Liver (tissue), 3 donors: ENCODE results near the gene TMSB4X.

ENCODE experiments used
- ATF3 ChIP-seq: IDR thresholded peaks from 2 replicates; pipeline ENCODE4 v1.6.1; 2016; ENCODE audit warnings: antibody characterized with exemption
- CTCF ChIP-seq: fragments of 150-350 bp; IDR thresholded peaks from 2 replicates; pipeline ENCODE4 v1.5.1; 2017; ENCODE audit warnings: improper control_type of control experiment, low read depth, low read length; ENCODE audit not compliant: missing input control
- HNF4G ChIP-seq: IDR thresholded peaks from 2 replicates; pipeline ENCODE4 v1.6.1; 2016; ENCODE audit warnings: antibody characterized with exemption
- REST ChIP-seq: IDR thresholded peaks from 2 replicates; pipeline ENCODE4 v1.6.1; 2016; ENCODE audit warnings: antibody characterized with exemption, mild to moderate bottlenecking
- RXRA ChIP-seq, 2 donors: IDR thresholded peaks; 2 replicates each; pipeline ENCODE4 v1.6.1; 2017 to 2018; ENCODE audit warnings: antibody characterized with exemption in 2 of 2, mild to moderate bottlenecking in 1 of 2
- TAF1 ChIP-seq: conservative IDR thresholded peaks from 2 replicates; pipeline ENCODE4 v1.6.1; 2016; ENCODE audit warnings: antibody characterized with exemption, mild to moderate bottlenecking
- donor health status: healthy.
- donor health status: healthy.

GRCh38 chrX:12981880-12982279 lies 7.0 kb downstream of the TMSB4X start:
- TF ChIP-seq TAF1 = no peak
- TF ChIP-seq RXRA (IDR thresholded peaks at IDR 0.05) = no peak
- TF ChIP-seq CTCF = no peak
- TF ChIP-seq REST = no peak
- no peak for TF ChIP-seq ATF3
- TF ChIP-seq HNF4G = no peak
